Urothelium cell line (cell line): Measurements from ENCODE around the gene DHRS12.

Source experiments
- DNase-seq: peaks from one replicate; pipeline ENCODE4 v3.0.0; 2011; ENCODE audit warnings: low spot score, mixed read lengths
- FAIRE-seq: peaks from 2 replicates; lab custom pipeline; 2011; peaks lifted over from hg19 to GRCh38; lab: Jason Lieb, UNC

Gene DHRS12

DNA sequence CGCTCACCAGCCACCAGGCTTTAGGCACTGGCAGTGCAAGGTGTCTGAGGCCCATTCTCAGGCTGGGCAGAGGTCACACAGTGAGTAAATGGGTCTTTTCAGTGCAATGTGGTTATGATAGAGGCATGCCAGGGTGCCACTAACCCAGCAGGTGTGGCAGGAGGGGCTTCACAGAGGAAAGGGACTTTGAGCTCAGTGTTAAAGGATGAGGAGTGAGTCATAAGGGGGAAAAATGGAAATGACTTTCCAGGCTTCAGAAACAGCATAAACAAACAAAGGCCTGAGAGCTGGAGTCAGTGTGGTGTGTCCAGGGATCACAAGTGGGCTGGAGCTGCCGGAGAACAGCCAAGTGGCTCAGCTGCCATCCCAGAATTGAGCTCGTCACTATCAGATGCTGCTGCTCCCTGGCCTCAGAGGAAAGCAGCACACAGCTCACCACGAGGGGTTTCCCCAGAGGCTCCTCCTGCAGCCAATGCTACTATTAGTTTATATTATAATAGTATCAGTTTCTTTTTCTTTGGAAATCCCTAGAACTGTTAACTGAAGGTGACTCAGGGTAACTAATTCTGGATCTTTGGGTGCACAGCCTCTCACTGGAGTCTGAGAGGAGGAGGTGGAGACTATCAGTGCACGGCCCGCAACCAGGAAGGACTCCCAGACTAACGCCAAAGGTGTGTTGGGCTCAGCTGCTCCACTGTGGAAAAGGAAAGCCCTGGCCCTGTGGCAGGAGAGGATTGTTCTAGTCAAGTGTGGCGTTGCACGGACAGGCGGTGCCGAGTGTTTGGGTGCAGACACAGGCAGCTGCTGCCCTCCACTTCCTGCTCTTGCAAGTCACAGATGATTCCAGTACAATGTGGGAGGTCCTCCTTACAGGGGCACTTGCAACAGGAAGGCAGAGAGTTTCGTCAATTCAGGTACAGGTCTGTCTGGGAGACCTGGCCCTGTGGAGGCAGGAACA lies 39.5 kb downstream of the DHRS12 start:
- FAIRE-seq (no peak), DNase-seq (no peak)

DNA sequence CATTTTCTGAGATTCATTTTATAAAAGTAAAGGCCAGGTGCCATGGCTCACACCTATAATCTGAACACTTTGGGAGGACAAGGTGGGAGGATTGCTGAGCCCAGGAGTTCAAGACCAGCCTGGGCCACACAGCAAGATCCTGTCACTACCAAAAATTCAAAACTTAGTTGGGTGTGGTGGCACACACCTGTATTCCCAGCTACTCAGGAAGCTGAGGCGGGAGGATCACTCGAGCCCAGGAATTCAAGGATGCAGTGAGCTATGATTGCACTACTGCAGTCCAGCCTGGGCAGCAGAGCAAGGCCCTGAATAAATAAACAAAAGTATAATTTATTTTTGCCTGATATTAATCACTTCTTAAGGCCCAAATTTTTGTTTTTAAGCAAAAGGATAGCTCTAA lies 40.5 kb downstream of the DHRS12 start:
- DNase-seq, result no peak
- no peak for FAIRE-seq

DNA sequence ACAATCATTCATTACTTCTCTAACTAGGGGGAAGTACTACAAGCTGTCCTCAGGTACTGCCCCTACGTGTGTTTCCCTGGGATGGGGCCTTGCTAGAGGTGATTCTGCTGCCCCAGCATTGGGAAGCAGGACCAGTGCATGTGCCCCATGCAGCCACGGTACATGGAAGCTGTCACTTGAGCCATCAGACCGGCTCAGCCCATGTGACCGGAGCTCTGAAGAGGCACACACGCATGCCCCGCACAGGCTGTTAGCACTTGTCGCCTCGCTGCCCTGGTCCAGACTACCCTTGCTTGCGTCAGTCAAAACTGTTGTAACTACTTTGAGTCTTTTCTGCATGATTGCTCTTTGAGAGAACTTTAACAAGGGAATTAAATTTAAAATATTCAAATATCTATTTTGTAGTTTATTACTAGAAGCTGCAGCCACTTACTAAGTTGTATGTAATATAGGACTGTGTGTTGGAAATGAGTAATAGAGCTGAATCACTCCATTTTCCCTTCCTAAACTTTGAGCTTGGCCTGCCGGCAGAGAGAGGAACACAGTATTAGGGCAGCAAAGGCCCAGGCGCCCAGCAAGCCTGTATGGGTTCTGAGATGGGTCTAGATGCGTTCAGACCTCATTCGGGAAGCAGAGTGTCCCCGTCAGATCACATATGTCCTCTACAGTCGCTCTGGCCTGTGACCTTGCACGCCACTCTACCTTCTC lies 42.2 kb downstream of the DHRS12 start:
- FAIRE-seq (no peak), DNase-seq (no peak)

DNA sequence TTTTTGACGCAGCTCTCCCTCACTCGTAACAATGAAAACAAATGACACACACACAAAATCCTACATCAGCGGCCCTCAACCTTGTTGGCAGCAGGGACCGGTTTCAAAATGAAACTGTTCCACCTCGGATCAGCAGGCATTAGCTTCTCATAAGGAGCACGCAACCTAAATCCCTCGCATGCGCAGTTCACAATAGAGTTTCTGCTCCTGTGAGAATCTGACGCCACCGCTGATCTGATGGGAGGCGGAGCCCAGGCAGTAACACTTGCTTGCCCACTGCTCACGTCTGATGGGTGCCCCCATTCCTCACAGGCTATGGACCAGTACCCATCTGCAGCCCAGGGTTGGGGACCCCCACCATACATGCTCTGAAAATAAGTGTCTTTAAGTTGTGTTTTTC lies 43.4 kb downstream of the DHRS12 start:
- FAIRE-seq (no peak), DNase-seq (no peak)

DNA sequence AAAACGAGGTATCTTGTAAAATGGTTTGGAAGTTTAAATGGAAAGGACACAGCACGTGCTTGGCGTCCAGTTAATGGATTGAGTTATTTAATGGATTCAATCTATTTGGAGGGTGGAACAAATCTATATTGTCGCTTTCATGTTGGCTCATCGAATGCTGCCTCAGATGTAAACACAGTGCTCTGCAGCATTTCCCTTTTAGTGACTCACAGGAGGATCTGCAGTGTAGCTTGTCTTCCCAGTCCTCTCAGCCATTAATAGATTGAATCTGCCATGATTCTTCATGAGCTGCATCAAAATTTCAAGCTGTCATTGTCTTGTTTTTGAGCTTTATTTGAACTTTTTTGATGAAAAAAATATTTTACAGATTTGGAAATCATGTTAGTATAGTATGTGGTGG lies 44.7 kb downstream of the DHRS12 start:
- no peak for FAIRE-seq
- no peak for DNase-seq

DNA sequence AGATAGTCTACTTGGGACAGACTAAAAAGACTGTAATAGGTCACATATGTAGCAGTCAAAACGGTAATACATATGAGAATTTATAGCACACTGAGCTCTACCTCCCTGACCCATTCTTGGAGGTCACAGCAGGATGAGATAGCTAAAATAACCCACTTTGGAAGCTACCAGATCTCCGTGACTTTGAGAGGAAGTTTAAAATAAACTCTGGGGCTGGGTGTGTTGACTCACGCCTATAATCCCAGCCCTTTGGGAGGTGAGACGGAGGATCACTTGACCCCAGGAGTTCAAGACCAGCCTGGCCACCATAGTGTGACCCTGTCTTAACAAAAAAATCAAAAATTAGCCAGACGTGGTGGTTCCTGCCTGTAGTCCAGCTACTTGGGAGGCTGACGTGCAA lies 45.3 kb downstream of the DHRS12 start:
- no peak for DNase-seq
- no peak for FAIRE-seq

DNA sequence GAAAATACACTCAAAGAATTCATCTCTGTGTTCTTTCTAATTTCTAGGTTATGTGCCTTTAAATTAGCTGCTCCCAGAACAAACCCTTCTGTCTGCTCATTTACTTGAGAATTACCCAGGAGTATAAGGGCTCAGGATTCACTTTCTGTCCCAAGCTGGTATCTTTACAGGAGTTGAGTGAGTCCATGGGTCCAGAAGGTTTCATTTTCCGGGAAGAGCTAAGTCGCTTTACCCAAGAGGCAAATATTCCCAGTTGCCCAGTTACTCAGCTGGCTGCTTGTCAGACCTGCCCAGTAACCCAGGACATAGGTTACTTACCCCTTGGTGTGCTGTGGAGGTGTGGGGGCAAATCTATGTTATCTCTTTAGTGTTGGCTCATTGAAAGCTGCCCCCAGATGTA lies 47.3 kb downstream of the DHRS12 start:
- DNase-seq (no peak), FAIRE-seq (no peak)

DNA sequence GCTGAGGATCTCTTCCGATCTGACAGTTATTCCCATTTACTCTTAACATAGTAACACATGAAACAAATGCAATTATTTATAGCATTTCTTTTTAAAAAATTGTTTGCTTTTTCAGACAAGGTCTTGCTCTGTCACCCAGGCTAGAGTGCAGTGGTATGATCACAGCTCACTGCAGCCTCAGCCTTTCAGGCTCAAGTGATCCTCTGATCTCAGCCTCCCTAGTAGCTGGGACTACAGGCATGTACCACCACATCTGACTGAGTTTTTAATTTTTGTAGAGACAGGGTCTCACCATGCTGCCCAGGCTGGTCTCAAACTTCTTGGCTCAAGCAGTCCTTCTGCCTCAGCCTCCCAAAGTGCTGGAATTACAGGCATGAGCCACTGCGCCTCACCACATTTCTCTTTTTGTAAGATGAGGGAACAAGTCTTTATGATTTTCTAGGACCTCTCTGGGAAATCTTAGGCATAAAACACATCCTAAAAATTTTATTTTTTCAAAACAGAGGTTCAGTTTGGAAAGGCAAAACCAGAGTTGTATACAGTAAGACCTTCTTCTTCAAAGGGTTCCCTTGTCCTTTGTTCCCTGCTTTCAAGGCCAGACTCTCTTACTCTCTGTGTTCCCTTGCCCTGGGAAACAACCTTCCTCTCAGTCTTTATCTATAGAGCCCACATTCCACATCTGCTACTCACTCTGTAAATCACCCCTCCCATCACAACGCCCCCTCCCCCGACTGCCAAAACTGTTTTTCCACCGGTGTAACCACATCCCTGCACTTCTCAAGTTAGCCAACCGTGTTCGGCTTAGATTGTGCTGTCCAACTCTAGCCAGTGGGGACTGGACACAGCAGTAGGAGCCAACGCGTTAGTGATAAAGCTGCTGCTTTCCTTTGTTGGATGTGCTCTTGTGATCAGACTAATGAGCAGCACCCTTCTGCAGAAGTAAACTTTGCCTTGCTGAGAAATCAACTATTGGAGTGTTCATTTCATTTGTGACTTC lies 56.2 kb downstream of the DHRS12 start:
- DNase-seq (no peak), FAIRE-seq (no peak)

DNA sequence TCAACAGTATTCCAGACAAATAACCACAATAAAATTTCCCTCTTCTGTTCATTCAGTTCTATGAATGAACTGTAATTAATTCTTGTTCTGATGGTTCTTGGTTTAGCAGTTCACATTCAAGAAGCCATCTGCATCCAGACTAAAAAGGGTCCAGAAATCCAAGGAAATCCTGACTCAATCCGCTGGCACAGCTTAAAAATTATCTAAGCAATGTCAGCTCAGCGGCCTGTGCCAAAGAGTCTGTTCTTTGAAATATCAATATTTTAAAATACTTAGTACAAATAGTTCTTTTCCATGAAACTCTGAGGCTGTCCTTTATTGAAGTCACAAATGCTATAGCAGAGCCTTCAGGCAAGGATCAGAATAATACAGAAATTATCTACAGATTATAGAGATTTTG lies 57.2 kb downstream of the DHRS12 start:
- DNase-seq (no peak), FAIRE-seq (no peak)

DNA sequence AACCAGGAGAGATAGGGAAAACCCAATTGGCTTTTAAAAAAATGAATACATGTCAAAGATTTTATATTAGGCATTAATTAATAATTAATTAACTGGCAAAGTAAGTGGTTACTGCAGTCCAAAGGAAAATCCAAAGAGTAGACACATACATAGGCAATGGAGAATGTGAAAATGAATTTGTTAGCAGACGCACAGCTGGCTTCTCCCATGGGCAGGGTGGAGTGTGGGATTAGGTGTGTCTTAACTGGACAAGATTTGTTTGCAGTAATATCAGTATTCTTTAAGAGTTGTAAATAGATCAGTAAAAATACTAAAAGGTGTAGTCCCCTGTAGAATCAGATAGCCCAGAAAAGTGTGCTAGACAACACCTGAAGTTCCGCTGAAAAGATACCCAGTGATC lies 58.7 kb downstream of the DHRS12 start:
- DNase-seq (no peak), FAIRE-seq (no peak)

DNA sequence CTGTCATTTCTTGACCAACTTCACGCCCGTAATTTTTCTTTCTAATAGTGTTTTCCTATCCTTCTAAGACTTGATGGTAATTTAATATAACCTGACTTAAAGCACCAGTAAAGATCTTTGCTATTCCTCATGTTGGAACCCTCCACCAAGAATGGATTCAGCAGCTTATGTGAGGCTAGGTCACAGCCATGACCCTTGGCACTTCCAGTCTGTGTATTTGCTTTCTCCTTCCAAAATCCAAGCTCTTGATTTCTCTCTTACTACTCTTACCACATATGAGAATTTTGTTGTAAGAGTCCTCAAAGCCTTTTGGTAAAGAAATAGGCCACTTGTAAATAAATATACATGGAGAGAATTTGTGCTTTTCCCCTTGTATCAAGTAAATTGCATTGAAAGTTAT lies 61.4 kb downstream of the DHRS12 start:
- no peak for FAIRE-seq

DNA sequence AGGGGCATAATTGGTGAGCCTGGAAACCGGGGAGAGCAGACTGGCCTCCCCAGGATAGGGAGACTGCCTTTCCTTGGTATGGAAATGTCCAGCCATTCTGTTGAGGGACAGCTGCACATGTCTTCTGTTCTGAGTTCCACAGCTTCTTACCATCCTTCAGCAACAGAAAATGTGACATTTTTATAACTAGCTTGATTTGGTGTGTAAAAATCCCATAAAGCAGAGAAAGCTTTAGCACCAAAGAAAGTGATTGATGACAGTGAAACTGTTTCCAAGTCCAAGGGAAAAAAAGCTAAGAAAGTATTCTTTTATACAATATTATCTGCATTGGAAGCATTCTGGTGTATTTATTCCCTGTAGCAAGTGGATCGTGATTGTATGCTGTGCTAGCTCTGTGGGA lies 61.9 kb downstream of the DHRS12 start:
- FAIRE-seq (no peak), DNase-seq (no peak)

More for the DNA sequence above, 61.4 kb downstream of the DHRS12 start:
- DNase-seq, result no peak

DNA sequence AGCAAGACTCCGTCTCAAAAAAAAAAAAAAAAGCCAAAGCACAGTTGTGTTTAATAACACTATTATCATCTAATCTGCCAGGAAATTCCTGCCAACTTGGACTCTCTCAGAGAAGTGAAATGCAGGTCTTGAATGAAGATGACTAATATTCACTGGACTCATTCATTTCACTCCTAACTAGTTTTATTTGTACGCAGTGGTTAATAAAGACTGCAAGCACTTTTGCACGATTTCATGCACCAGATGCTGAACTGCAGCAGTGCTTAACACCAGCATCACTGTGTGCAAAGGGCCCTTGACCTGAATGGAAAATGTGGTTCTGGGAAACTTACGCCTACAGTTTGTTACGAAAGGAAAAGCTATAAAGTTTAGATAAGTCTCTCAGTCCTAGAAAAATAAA lies 63.3 kb downstream of the DHRS12 start:
- FAIRE-seq (no peak), DNase-seq (no peak)

DNA sequence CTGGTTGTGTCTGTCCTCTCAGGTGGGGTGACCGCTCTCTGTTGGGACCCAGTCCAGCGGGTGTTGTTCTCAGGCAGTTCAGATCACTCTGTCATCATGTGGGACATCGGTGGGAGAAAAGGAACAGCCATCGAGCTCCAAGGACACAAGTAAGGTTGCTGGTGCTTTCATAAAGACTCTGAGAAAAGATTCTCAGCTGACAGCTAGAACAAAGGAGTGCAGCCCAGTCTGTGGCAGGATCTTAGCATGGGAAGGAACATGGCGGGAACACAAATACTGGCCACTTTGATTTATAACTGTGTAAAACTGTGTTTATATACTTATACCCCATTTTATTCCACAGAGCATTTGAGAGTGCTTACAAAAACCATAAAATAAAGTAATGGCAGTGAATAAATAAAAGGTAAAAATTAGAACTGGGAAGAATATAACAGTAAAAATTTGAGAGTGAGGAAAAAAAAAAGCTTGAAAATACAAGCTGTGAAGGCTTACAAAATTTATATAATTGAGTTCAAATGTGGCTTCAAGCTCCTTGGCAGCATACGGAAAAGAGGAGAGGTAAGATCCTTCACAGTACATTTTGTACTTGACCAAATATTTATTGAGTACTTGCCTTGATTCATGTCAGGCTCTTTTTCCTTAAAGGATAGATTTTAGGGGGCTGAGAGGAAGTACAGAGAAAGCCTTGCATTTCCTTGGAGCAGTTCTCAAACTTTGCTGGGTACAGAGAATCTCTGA lies 64.8 kb downstream of the DHRS12 start:
- DNase-seq (no peak), FAIRE-seq (no peak)

DNA sequence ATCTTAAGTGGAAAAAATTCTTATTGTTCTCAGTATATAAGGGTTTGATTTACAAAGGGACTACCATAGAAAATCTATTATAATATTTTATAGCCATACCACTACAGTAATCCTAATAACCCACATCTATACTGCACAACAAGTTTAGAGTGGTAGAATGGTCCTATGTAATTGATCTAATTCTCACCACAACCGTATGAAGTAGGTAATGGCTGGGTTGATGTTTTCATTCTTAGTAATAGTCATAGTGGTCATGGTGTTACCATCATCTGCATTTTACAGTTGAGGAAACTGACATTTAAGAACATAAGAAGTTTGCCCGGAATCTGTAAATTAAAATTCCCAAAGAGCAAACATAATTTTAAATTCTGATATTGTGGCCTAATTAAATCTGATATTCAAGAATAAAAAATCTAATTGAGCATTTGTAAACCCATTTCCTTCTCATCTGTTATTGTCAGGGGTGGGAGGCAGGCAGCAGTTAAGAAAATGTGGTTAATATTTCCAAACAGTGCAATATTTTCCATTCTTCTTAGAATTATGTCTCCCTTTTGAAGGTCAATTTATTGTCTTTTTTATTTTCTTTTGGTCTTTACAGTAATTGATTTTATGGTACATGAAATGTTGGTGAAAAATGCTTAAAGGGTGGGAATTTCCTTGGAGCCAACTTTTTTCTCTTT lies 65.6 kb downstream of the DHRS12 start:
- FAIRE-seq, result no peak

DNA sequence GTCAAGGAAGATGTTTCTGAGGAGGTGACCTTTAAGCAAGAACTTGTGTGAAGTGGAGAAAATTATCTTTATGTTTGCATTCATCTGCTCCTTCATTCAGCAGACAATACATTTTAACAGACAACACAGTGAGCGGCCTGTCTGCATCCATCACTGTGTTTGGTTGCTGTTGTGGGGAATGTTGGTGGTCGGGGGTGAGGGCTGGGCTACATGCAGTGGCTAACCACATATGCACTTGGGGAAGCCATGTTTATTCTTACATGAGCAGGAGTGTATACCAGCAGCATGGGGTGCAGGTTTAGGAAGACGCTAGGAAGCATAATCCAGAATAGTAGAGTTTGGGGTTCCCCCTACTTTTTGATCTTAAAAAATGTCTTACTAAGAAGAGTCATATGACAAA lies 66.4 kb downstream of the DHRS12 start:
- FAIRE-seq (no peak), DNase-seq (no peak)

More for the DNA sequence above, 65.6 kb downstream of the DHRS12 start:
- no peak for DNase-seq

DNA sequence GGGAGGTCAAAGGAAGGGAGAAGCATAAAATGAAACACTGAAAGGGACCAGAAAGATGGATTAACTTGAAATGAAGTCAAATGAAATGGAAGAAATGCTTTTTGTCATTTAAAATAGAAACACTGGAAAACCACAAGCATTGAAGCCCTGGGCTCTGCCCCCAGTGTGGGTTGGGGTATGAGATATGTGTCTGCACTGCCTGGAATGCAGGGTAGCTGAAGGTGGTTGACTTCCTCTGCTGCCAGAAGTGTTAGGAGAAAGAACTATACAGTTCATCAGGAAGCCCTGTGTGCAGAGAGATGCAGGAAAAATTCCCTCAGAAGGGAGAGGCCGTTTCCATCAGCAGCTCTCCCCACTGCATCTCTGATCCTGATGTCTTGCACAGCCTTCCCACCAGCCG lies 69.2 kb downstream of the DHRS12 start:
- DNase-seq (peak; percentile 11), FAIRE-seq (no peak)

DNA sequence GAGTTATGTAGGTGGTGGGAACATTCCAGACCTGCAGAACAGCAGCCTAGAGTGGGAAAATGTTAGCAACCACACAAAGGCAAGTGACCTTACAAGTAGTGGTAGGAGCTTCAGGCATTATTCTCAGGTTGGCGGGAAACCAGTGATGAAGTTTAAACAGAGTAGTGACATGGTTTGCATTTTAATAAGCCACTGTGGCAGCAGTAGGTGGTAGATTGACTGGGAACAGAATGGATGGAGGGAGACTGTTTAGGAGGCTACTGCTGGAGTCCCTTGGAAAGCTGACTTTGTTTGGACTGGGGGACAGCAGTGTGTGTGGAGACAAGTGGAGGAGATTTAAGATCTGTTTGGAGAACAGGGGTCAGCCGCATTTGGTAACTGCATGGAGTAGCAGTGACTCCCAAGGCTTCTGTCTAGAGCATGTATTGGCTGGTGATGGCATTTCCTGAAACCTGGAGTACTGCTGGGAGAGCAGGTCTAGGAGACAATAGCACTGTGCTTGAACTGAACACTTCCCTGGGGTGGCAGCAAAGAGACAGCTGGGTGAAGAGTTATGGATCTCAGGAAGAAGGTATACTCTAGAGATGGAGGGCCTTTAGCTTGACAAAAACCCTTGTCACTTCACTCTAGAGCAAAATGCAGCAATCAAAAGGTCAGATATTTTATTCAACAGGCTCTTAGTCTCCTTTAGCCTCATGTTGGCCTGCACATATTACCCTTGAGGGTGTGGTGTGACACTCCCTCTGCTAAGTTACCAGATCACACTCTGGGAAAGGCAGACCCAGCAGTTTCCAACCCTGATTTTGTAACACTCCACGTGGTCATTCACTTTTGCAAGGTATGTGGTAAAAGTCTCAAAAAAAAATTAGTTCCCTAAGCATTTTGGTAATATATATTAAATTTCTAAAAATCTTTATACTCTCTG lies 70.3 kb downstream of the DHRS12 start:
- DNase-seq, result no peak
- FAIRE-seq, result no peak

DNA sequence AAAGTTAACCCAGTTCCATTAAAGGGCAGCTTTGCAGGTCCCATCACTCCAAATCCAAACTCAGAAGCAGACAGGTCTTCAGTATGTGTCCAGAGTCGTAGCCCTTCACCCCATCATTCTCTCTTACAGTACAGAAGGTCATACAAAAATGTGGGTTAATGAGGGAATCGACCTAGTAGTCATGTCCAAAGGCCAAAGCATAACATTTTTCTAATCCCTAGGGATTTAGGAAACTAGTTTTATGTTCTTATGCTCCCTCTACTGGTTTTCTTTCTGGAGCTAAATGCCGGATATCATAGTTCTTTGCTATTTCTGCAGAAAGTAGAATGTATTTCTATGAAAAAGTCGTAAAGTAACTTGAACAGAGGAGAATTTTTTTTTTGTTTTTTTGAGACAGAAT lies 72.2 kb downstream of the DHRS12 start:
- no peak for DNase-seq
- no peak for FAIRE-seq
